Measurements from ENCODE around the gene CACNA1C. TPM values are rescaled to one million over a fixed set of nuclear protein-coding genes. Genes with fewer than 3 reads are reported as not detected.

The CACNA1C gene
- total RNA-seq, 3 donors from 2014 or later: 2.6 to 11.8 (median 9.5) TPM

- no peak overlapping the region for H3K4me3 ChIP-seq
- TF ChIP-seq POLR2AphosphoS5 (IDR thresholded peaks at IDR 0.05) (no peak), POLR2A (IDR thresholded peaks at IDR 0.05) (no peak), CTCF (IDR thresholded peaks at IDR 0.05) (no peak)
- no peaks in the 10 kb centered on the region for H3K36me3 ChIP-seq
- H3K9me3 ChIP-seq: no peaks in the 10 kb centered on the region
- no peak for DNase-seq (ENCODE audit: low spot score in 2 of 2)
- intact Hi-C loops (cut with DNase I; ENCODE audit: low total_unique reads): no loop called here
- H3K27me3 ChIP-seq: no peaks in the 10 kb centered on the region
- peaks cover 0 to 3% of the 10 kb centered on the region in 2 donors for H3K4me1 ChIP-seq
- no peak overlapping the region for H3K27ac ChIP-seq
Observed at GRCh38 chr12:2578772-2579171, 526.0 kb downstream of the CACNA1C start.

GRCh38 chr12:2580821-2581220 is 528.0 kb downstream of the CACNA1C start:
- peaks cover 0 to 3% of the 10 kb centered on the region in 2 donors for H3K4me1 ChIP-seq
- H3K9me3 ChIP-seq: no peaks in the 10 kb centered on the region
- no peaks in the 10 kb centered on the region for H3K36me3 ChIP-seq
- TF ChIP-seq CTCF (IDR thresholded peaks at IDR 0.05) (no peak), POLR2A (IDR thresholded peaks at IDR 0.05) (no peak)
- H3K4me3 ChIP-seq: no peak overlapping the region
- intact Hi-C loops (cut with DNase I; ENCODE audit: low total_unique reads): no loop called here
- H3K27me3 ChIP-seq: no peaks in the 10 kb centered on the region
- H3K27ac ChIP-seq: no peak overlapping the region
- DNase-seq (ENCODE audit: low spot score in 2 of 2): no peak

- H3K36me3 ChIP-seq: no peaks in the 10 kb centered on the region
- no peak for TF ChIP-seq POLR2A (IDR thresholded peaks at IDR 0.05)
- no peak for TF ChIP-seq CTCF (IDR thresholded peaks at IDR 0.05)
- no peak for TF ChIP-seq POLR2AphosphoS5 (IDR thresholded peaks at IDR 0.05)
- H3K27me3 ChIP-seq: no peaks in the 10 kb centered on the region
- H3K4me1 ChIP-seq: peaks cover 0 to 3% of the 10 kb centered on the region in 2 donors
- H3K4me3 ChIP-seq: no peak overlapping the region
- no peak for DNase-seq (ENCODE audit: low spot score in 2 of 2)
- no peak overlapping the region for H3K27ac ChIP-seq
- intact Hi-C loops (cut with DNase I; ENCODE audit: low total_unique reads): no loop called here
- H3K9me3 ChIP-seq: no peaks in the 10 kb centered on the region
Observed at GRCh38 chr12:2581293-2582045, 528.7 kb downstream of the CACNA1C start.

- TF ChIP-seq POLR2A (IDR thresholded peaks at IDR 0.05): no peak
- TF ChIP-seq POLR2AphosphoS5 (IDR thresholded peaks at IDR 0.05): no peak
- no peak for TF ChIP-seq CTCF (IDR thresholded peaks at IDR 0.05)
- Histone ChIP-seq H3K4me1 (peaks cover 0 to 3% of the 10 kb centered on the region in 2 donors), H3K9me3 (no peaks in the 10 kb centered on the region), H3K27ac (peak overlapping the region in 1 of 2 donors; percentile 7), H3K4me3 (peak overlapping the region in 2 of 3 donors; percentile 6 to 60), H3K27me3 (no peaks in the 10 kb centered on the region), H3K36me3 (no peaks in the 10 kb centered on the region)
- intact Hi-C loops (cut with DNase I; ENCODE audit: low total_unique reads): no loop called here
- DNase-seq (ENCODE audit: low spot score in 2 of 2): no peak
Observed at GRCh38 chr12:2582631-2583030, 529.8 kb downstream of the CACNA1C start.

GRCh38 chr12:2583091-2583497 is 530.3 kb downstream of the CACNA1C start:
- Histone ChIP-seq H3K36me3 (no peaks in the 10 kb centered on the region), H3K9me3 (no peaks in the 10 kb centered on the region), H3K4me3 (peak overlapping the region in 2 of 3 donors; percentile 6 to 60), H3K27ac (peak overlapping the region in 1 of 2 donors; percentile 7), H3K4me1 (peaks cover 0 to 3% of the 10 kb centered on the region in 2 donors), H3K27me3 (no peaks in the 10 kb centered on the region)
- DNase-seq (ENCODE audit: low spot score in 2 of 2): no peak
- TF ChIP-seq CTCF (IDR thresholded peaks at IDR 0.05): peak; percentile 53 to 93 (median 77)
- TF ChIP-seq POLR2A (IDR thresholded peaks at IDR 0.05): no peak
- intact Hi-C loops (cut with DNase I; ENCODE audit: low total_unique reads): no loop called here
